ENCODE measurements around the gene CHD9. TPM values are rescaled to one million over a fixed set of nuclear protein-coding genes. Genes with fewer than 3 reads are reported as not detected.
A peak's percentile ranks its signal among the peaks of the same experiment; 100 is the strongest.
"Not testable (repeated sequence)": the region's sequence is repeated elsewhere in the genome, so short reads cannot be mapped to it uniquely, and the experiment has no call there.

The CHD9 gene
- polyA plus RNA-seq (2012; ENCODE audit: insufficient read depth, insufficient read length): 5.7 TPM

DNA sequence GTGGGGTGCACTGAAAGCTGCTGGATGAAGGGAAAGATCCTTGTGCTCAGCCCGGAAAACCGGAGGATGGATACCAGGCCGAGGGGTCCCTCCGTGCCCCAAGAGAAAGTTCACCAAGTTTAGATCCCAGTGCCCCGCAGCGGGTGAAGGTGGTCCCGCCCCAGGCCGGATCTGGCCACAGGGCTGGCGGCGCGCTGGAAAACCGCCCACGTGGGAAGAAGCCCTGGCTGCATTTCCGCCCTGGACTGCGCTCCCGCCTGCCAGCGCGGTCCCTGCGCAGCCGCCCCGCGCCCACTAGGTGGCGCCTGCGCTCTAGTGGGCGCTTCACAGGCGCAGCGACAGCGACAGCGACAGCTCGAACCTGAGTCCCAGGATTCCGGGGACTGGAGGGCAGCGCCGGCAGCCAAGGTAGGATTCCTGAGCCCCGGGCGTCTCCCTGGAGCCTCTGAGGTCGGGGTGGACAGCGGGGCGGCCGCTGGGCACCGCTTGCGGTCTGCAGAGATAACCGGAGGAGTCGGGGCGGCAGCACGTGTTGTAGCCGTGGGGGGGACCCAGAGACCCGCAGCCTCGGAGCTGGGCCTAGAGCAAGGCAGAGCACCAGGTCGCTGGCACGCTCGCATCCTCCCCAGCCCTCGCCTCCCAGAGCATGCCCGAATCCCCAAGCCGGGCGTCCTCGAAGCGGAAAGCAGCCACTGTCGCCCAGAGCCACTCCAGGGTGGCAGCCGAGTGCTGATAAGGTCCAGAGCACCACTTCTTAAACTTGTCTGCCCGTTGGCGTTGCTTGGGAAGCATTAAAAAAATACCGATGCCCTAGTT, at the start of gene CHD9:
TSS of gene CHD9 (plus strand) at position 322 of the 816 bp plus-strand sequence. CDS start 101,099 bp downstream, outside the sequence.
- DNase-seq (ENCODE audit: low read depth, low spot score): peak; percentile 71
- H3K4me3 ChIP-seq (ENCODE audit: low read length): peak within 1 kb of the TSS; percentile 80

DNA sequence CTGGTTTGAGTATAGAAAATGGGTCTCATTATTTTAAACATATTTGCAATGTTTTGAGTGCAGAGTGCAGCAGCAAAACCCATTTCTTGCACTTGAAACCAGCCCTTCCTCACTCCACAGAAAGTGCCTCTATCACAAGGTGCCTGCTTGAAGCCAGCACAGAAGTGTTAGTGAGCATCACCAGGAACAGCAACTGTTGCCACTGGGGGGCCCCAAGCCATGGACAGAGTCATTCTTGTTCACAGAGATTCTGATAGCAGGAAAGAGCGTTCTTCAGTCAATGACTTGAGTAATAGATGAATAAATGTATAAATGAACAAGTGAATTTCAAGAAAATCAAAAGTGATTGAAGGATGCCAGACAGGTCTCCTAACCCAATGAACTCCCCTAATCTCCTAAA, 47.7 kb upstream of the CHD9 start:
- peak; percentile 6 for DNase-seq (ENCODE audit: low read depth, low spot score)
- H3K4me3 ChIP-seq (ENCODE audit: low read length): no peak overlapping the region

DNA sequence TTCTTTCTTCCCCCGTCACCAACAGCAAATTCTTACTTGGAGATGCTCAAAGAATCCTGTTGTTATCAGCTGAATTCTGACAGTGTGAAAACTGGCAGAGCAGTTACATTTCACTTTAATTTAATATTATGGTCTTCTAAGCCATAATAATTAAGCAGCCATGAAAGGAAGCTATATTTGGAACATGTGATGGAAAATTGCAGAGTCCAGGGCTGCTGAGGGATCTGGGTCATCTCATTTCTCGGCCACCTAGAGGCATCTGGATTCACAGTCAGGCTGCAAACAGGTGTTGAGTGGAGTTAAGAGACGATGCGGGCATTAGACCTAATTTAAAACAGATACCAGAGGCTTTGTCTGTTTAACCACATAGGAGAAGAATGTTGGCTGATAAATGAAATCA, 40.5 kb upstream of the CHD9 start:
- DNase-seq (ENCODE audit: low read depth, low spot score): no peak
- H3K4me3 ChIP-seq (ENCODE audit: low read length): no peak overlapping the region

DNA sequence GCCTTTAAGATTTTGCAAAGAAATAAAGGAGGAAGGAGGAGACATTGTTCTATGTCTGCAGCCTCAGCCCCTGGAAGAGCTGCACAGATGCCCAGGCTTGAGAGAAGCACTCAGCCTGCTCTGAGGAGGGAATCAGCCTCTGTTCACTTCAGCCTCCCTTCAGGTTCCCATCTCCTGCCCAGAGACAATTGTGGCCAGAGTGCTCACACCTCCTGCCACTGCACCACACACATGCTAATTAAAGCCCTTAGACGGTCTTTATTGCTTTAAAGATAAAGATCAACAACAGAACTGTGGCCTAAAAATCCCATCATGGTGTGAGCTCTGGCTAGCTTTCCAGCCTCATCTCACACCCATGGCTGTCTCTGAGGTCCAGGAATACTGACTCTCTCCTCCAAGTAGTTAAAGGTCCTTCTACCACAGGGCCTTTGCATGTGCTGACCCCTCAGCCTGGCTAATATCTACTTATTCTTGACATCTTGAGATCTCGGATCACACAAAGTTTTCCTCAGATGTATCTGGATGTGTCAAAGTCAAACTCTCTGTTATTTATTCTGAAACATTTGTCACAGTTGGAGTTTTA, 35.9 kb upstream of the CHD9 start:
- H3K4me3 ChIP-seq (ENCODE audit: low read length): no peak overlapping the region
- DNase-seq (ENCODE audit: low read depth, low spot score): no peak

GRCh38 chr16:53022374-53022773, 32.4 kb upstream of the CHD9 start:
- no peak overlapping the region for H3K4me3 ChIP-seq (ENCODE audit: low read length)
- peak; percentile 26 for DNase-seq (ENCODE audit: low read depth, low spot score)

- no peak for DNase-seq (ENCODE audit: low read depth, low spot score)
- no peak overlapping the region for H3K4me3 ChIP-seq (ENCODE audit: low read length)
Measured at GRCh38 chr16:53024045-53024444, 30.7 kb upstream of the CHD9 start.

DNA sequence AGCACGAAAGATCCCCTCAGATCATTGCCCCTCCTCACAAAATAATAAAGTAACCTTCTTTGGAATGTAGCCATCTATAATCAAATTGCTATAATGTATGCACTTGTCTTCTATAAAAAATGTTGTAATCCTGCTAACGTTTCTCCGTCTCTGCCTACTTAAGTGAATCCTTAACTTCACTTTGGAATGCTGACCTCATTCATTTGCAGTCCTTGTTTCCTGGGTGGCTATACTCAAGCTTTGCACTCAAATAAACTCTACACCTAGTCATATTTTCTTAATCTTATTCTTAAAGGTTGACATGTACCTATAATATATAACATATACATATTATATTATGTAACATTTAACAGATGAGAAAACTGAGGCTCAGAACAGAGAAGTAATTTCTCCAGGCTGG, 24.8 kb upstream of the CHD9 start:
- DNase-seq (ENCODE audit: low read depth, low spot score): no peak
- no peak overlapping the region for H3K4me3 ChIP-seq (ENCODE audit: low read length)

GRCh38 chr16:53031323-53031942, 23.4 kb upstream of the CHD9 start:
- no peak overlapping the region for H3K4me3 ChIP-seq (ENCODE audit: low read length)
- DNase-seq (ENCODE audit: low read depth, low spot score): no peak

- DNase-seq (ENCODE audit: low read depth, low spot score): no peak
- H3K4me3 ChIP-seq (ENCODE audit: low read length): no peak overlapping the region
Measured at GRCh38 chr16:53034306-53034705, 20.5 kb upstream of the CHD9 start.

DNA sequence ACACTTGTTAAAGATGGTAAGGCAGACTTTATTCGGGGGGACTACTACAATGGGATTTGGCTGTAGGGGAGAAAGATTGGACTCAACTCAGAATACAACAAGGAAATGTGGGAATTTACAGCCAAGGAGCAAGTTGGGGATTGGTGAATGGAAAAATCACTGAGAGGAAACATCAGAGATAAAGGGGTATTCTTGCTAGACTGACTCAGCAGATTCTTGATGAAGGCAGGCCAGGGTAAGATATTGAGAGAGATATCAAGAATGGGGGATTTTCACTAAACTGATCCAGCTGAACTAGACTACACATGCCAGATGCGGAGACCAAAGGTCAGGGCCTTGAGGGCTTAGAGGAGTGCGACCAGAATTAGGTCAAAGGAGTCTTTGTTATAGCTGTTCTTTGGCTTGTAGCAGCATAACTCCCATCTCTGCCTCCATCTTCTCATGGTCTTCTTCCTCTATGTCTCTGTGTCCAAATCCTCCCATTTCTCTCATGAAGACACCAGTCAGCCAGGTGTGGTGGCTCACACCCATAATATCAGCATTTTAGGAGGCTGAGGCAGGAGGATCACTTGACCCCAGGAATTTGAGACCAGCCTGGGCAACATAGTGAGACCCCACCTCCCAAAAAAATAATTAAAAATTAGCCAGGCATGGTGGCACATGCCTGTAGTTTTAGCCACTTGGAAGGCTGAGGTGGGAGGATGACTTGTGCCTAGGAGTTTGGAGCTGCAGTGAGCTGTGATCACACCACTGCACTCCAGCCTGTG, 19.4 kb upstream of the CHD9 start:
- no peak overlapping the region for H3K4me3 ChIP-seq (ENCODE audit: low read length)
- no peak for DNase-seq (ENCODE audit: low read depth, low spot score)

DNA sequence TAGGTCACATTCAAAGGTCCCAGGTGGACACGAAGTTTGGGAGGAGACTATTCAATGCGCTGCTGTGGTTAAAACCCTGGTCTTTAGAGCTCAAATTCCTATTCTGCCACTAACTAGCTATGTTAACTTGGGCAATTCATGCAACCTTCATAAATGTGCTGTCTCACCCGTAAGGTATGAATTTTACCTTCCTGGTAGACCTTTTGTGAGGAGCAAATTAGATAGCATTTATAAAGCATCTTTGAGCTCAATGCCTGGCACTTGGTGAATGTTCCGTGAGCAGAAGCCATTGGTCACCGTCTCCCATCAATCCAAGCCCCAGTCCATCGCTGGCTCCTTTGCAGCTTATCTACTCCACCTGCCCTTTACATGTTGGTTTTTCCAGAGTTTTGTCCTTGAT, 18.7 kb upstream of the CHD9 start:
- no peak overlapping the region for H3K4me3 ChIP-seq (ENCODE audit: low read length)
- DNase-seq (ENCODE audit: low read depth, low spot score): no peak

GRCh38 chr16:53036711-53037110, 18.1 kb upstream of the CHD9 start:
- DNase-seq (ENCODE audit: low read depth, low spot score); H3K4me3 ChIP-seq (ENCODE audit: low read length): not testable (repeated sequence)

DNA sequence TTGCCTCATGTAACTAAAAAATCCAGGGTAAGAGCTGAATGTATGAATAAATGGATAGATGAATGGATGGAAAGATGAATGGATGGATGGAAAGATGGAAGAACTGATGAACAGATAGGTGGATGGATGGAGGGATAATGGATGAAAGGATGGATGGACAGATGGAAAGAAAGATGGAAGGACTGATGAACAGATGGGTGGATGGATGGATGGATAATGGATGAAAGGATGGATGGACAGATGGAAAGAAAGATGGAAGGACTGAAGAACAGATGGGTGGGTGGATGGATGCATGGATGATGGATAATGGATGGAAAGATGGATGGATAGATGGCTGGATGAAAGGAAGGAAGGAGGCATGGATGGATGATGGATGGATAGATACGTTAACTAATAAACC, 14.0 kb upstream of the CHD9 start:
- no peak for DNase-seq (ENCODE audit: low read depth, low spot score)
- H3K4me3 ChIP-seq (ENCODE audit: low read length): no peak overlapping the region

DNA sequence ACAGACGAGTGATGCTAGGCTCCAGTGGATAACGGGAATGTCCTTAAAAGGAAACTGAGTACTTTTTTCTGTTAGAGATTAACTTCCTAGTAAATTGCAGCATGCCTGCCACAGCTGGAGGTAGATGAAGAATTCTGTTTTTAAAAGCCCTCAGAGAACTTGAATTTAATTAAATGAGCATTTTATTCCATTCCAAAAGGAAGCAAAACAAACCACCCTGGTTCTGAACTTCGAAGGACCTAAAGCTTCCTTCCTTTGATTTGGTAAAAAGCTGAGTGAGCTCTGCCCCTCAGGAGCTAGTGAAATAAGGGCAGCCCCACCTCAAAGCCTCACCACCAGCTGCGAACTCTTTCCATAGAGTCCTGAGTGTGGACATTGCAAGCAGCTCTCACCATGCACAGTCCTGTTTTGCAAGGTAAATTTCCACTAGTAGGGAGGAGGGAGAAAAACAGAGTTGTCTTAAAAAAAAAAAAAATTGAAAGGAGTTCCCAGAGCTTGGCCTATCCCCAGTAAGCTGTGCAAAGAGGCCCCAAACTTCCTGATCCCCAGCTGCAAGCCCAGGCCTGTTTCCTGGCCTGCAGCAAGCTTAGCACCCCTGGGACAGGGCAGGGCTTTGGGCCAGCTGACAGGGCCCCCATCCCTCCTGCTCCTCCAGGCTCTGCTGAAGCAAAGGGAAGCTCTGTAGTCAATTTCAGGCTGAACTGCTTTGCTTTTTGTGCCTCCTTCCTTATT, 13.3 kb upstream of the CHD9 start:
- no peak overlapping the region for H3K4me3 ChIP-seq (ENCODE audit: low read length)
- no peak for DNase-seq (ENCODE audit: low read depth, low spot score)

- no peak for DNase-seq (ENCODE audit: low read depth, low spot score)
- H3K4me3 ChIP-seq (ENCODE audit: low read length): no peak overlapping the region
Measured at GRCh38 chr16:53042235-53042701, 12.5 kb upstream of the CHD9 start.

- no peak for DNase-seq (ENCODE audit: low read depth, low spot score)
- H3K4me3 ChIP-seq (ENCODE audit: low read length): no peak overlapping the region
Measured at GRCh38 chr16:53043428-53043831, 11.4 kb upstream of the CHD9 start.

DNA sequence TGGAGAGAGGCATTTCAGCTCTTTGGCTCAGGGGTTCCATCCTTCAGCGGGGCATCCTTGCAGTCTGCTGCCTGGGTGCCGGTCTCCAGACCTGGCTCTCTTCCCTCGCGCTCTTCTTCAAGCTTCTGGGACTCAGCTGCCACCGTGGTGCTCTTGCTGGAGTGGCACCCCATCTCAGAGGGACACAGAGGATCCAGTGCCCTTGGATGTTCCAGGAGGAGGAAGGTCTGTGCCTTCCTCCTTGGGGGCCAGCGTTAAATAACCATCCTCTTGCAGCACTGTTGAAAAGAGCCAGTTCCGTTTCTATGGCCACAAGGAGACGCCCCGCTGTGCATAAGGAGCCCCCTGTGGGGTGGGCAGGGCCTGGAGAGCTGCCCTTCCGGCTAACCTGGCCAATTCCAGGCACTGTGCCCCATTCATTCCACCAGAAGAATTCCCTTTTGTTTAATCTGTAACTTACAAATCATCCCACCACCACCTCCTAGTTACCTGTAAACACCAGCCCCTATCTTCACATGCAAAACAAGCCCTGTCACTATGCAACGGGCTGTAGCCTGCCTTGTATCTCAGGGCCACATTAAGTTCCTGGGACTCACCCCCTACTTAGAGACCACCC, 10.7 kb upstream of the CHD9 start:
- DNase-seq (ENCODE audit: low read depth, low spot score): no peak
- no peak overlapping the region for H3K4me3 ChIP-seq (ENCODE audit: low read length)
